Endothelial cell of umbilical vein (primary cell): Measurements from ENCODE around the gene BCL2. TPM values are rescaled to one million over a fixed set of nuclear protein-coding genes. Genes with fewer than 3 reads are reported as not detected.

Experiments used
- Bru-seq: library from RNA; stranded (reverse); fragments of 400-500 nt; gene quantifications from one replicate; lab custom pipeline; 2021; lab: Mats Ljungman, UMichigan
- BruChase-seq, 2 experiments: library from RNA; stranded (reverse); fragments of 400-500 nt; gene quantifications; one replicate each; lab custom pipeline; 2021; lab: Mats Ljungman, UMichigan
- BruUV-seq: library from RNA; stranded (reverse); fragments of 400-500 nt; replicated peaks from 2 replicates; lab custom pipeline; 2021; lab: Mats Ljungman, UMichigan
- CTCF ChIA-PET: fragments of 300-600, 350-600 bp; sonication (Branson Sonifier 250); formaldehyde crosslinking; loops from one replicate; lab custom pipeline; 2021; ENCODE audit warnings: antibody characterized with exemption, inconsistent platforms; lab: Charles Lee
- POLR2A ChIA-PET: fragments of 300-600, 350-600 bp; sonication (Branson Sonifier 250); formaldehyde crosslinking; loops from one replicate; lab custom pipeline; 2021; ENCODE audit warnings: antibody characterized with exemption, inconsistent platforms; lab: Charles Lee
- DNase-seq: peaks from one replicate; pipeline ENCODE4 v3.0.0-alpha.2; 2011; ENCODE audit warnings: low read depth, low spot score
- FAIRE-seq: peaks from 2 replicates; lab custom pipeline; 2011; peaks lifted over from hg19 to GRCh38; lab: Jason Lieb, UNC
- H2AFZ ChIP-seq: 2 replicates; pipeline ENCODE4 v1.6.0; 2012; ENCODE audit warnings: low read depth, low read length, control low read depth, inconsistent platforms
- H3K27ac ChIP-seq: 2 replicates; pipeline ENCODE4 v1.5.1; 2011; ENCODE audit warnings: low read depth, mild to moderate bottlenecking, control low read depth, low read length, moderate library complexity; ENCODE audit not compliant: insufficient read depth
- H3K27me3 ChIP-seq, 2 experiments: 2 replicates each; pipeline versions ENCODE4 v1.6.0 to v1.6.1; 2011; ENCODE audit warnings: low read length in 2 of 2, mixed read lengths in 1 of 2; ENCODE audit not compliant: control insufficient read depth in 2 of 2, insufficient read depth in 2 of 2
- H3K36me3 ChIP-seq, 2 experiments: 2 replicates in 1 of 2; 3 replicates in 1 of 2; pipeline ENCODE4 v1.5.1; 2011; ENCODE audit warnings: low read length in 2 of 2, mild to moderate bottlenecking in 1 of 2, moderate library complexity in 1 of 2; ENCODE audit not compliant: control insufficient read depth in 2 of 2, insufficient read depth in 2 of 2; ENCODE audit errors: extremely low read depth in 1 of 2
- H3K4me1 ChIP-seq: 3 replicates; pipeline ENCODE4 v1.5.1; 2011; ENCODE audit warnings: mild to moderate bottlenecking, low read length; ENCODE audit not compliant: control insufficient read depth, insufficient read depth; ENCODE audit errors: extremely low read depth
- H3K4me2 ChIP-seq: 2 replicates; pipeline ENCODE4 v1.6.1; 2011; ENCODE audit warnings: low read length, control low read depth, mixed read lengths; ENCODE audit not compliant: insufficient read depth
- H3K4me3 ChIP-seq, 3 experiments: fragments of 200-600 bp in 1 of 3; sonication (generic), shearing (Covaris generic) in 1 of 3; replicated peaks in 1 of 3; 2 replicates each; pipeline ENCODE4 v1.5.1; 2011 to 2016; ENCODE audit warnings: control low read depth in 3 of 3, low read length in 3 of 3, mild to moderate bottlenecking in 2 of 3, inconsistent platforms in 1 of 3, low read depth in 1 of 3, moderate library complexity in 1 of 3; ENCODE audit not compliant: insufficient read depth in 1 of 3
- H3K79me2 ChIP-seq: 2 replicates; pipeline ENCODE4 v1.6.0; 2012; ENCODE audit warnings: low read length, inconsistent platforms; ENCODE audit not compliant: control insufficient read depth, insufficient read depth
- H3K9ac ChIP-seq: replicated peaks from 2 replicates; pipeline ENCODE3; 2011; ENCODE audit warnings: low read length, control low read depth; ENCODE audit not compliant: insufficient read depth; ENCODE audit errors: extremely low read depth
- H3K9me1 ChIP-seq: replicated peaks from 3 replicates; pipeline ENCODE4 v1.6.0; 2011; ENCODE audit warnings: mild to moderate bottlenecking, low read length; ENCODE audit not compliant: control insufficient read depth, insufficient read depth; ENCODE audit errors: extremely low read depth
- H3K9me3 ChIP-seq: replicated peaks from 2 replicates; pipeline ENCODE4 v1.5.1; 2012; ENCODE audit warnings: low read length, inconsistent platforms; ENCODE audit not compliant: control insufficient read depth, insufficient read depth
- H4K20me1 ChIP-seq: replicated peaks from 2 replicates; pipeline ENCODE3; 2011; ENCODE audit warnings: mild to moderate bottlenecking, low read length; ENCODE audit not compliant: control insufficient read depth, insufficient read depth; ENCODE audit errors: extremely low read depth
- CTCF ChIP-seq, 2 donors: IDR thresholded peaks; 1 replicate in 1 of 2; 2 replicates in 1 of 2; pipeline ENCODE4 v1.5.1; 2011; ENCODE audit warnings: low read length in 2 of 2, mild to moderate bottlenecking in 2 of 2, moderate library complexity in 2 of 2, control low read depth in 1 of 2, inconsistent platforms in 1 of 2, low read depth in 1 of 2; ENCODE audit not compliant: insufficient read depth in 1 of 2; ENCODE audit errors: extremely low read depth in 1 of 2
- EZH2 ChIP-seq: IDR thresholded peaks from 2 replicates; pipeline ENCODE4 v1.6.1; 2012; ENCODE audit warnings: borderline replicate concordance, low read depth, mild to moderate bottlenecking, moderate library complexity, low read length, inconsistent platforms; ENCODE audit not compliant: severe bottlenecking
- FOS ChIP-seq: IDR thresholded peaks from 2 replicates; pipeline ENCODE4 v1.6.1; 2011; ENCODE audit warnings: mild to moderate bottlenecking, low read length, moderate library complexity, borderline replicate concordance; ENCODE audit not compliant: insufficient read depth
- GATA2 ChIP-seq: IDR thresholded peaks from 2 replicates; pipeline ENCODE4 v1.7.0; 2011; ENCODE audit warnings: low read depth, mild to moderate bottlenecking, moderate library complexity, mixed read lengths, low read length; ENCODE audit not compliant: insufficient read length, insufficient read depth
- JUN ChIP-seq: IDR thresholded peaks from 2 replicates; pipeline ENCODE4 v1.6.1; 2011; ENCODE audit warnings: borderline replicate concordance, low read depth; ENCODE audit not compliant: insufficient read length, insufficient read depth
- MAX ChIP-seq: IDR thresholded peaks from 2 replicates; pipeline ENCODE4 v1.6.1; 2011; ENCODE audit not compliant: insufficient read depth, insufficient read length
- MYC ChIP-seq: IDR thresholded peaks from one replicate; pipeline ENCODE4 v1.6.1; 2011; ENCODE audit warnings: mild to moderate bottlenecking, low read depth, low read length
- POLR2A ChIP-seq: IDR thresholded peaks from 2 replicates; pipeline ENCODE4 v1.6.1; 2012; ENCODE audit warnings: low read depth, mild to moderate bottlenecking, control low read depth, low read length
- POLR2AphosphoS5 ChIP-seq: IDR thresholded peaks from 2 replicates; pipeline ENCODE4 v1.6.1; 2012; ENCODE audit warnings: low read depth, mild to moderate bottlenecking, control low read depth, low read length, moderate library complexity; ENCODE audit not compliant: insufficient read depth
- dilution Hi-C: fragments of 300-500 bp; cut with MboI; formaldehyde crosslinking; loops from one replicate; pipeline ENCODE4 v1.15.0; 2019; ENCODE audit warnings: low sequenced_read_pairs; ENCODE audit not compliant: extremely low pct_ligation_motif_present
- intact Hi-C: fragments of 100-400 bp; cut with micrococcal nuclease; formaldehyde crosslinking; loops from one replicate; pipeline ENCODE4 v1.10.0; 2022
- long read RNA-seq: library from polyadenylated mRNA; stranded (forward); transcript quantifications from one replicate; pipeline ENCODE4 v2.0.0, GENCODE V29; 2021
- polyA minus RNA-seq, 3 experiments: library from RNA; depleted of rRNA, polyadenylated mRNA; stranded (reverse); fragments of >200 nt; gene quantifications; 1 replicate in 1 of 3; 2 replicates in 2 of 3; pipeline ENCODE4 v1.2.3, GENCODE V29; 2011
- polyA plus RNA-seq, 4 experiments: library from polyadenylated mRNA; depleted of rRNA in 3 of 4; stranded (reverse) in 3 of 4; unstranded in 1 of 4; fragments of >200 nt; gene quantifications; 2 replicates each; pipeline versions ENCODE4 v1.2.1 to v1.2.3, GENCODE V29; 2011 to 2012; ENCODE audit warnings: missing spikeins in 1 of 4
- total RNA-seq: library from RNA; stranded (reverse); gene quantifications from 2 replicates; pipeline ENCODE4 v1.2.3, GENCODE V29; 2021

The BCL2 gene
- total RNA-seq: 3.8 and 5.0 TPM in 2 replicates
- 0.35 and 0.45 TPM in 2 replicates for polyA plus RNA-seq
- 0.52 and 0.61 TPM in 2 replicates for polyA plus RNA-seq (2011; cell fraction: cytosol; rRNA removed)
- polyA plus RNA-seq (2011; cell fraction: nucleus; rRNA removed): 0.85 and 1.2 TPM in 2 replicates
- 0.63 and 0.94 TPM in 2 replicates for polyA plus RNA-seq (2012)
- polyA minus RNA-seq: 2.1 and 2.2 TPM in 2 replicates
- 4.8 TPM for polyA minus RNA-seq (2011; cell fraction: cytosol; rRNA and poly(A)+ RNA removed)
- polyA minus RNA-seq (2011; cell fraction: nucleus; rRNA and poly(A)+ RNA removed): 4.5 and 5.2 TPM in 2 replicates
- Bru-seq, nascent RNA: percentile 48 among the genes with signal in this experiment
- percentile 51 among the genes with signal in this experiment for BruChase-seq, experiment 1, labeled RNA remaining after a 6-hour chase
- percentile 61 among the genes with signal in this experiment for BruChase-seq, experiment 2, labeled RNA remaining after a 2-hour chase
- long read RNA-seq, full-length matches to known transcripts: 1 of 2 reads
- long read RNA-seq, partial matches to known transcripts: 0 of 2 reads
- long read RNA-seq, other reads (novel, unspliced or antisense): 1 of 2 reads

DNA sequence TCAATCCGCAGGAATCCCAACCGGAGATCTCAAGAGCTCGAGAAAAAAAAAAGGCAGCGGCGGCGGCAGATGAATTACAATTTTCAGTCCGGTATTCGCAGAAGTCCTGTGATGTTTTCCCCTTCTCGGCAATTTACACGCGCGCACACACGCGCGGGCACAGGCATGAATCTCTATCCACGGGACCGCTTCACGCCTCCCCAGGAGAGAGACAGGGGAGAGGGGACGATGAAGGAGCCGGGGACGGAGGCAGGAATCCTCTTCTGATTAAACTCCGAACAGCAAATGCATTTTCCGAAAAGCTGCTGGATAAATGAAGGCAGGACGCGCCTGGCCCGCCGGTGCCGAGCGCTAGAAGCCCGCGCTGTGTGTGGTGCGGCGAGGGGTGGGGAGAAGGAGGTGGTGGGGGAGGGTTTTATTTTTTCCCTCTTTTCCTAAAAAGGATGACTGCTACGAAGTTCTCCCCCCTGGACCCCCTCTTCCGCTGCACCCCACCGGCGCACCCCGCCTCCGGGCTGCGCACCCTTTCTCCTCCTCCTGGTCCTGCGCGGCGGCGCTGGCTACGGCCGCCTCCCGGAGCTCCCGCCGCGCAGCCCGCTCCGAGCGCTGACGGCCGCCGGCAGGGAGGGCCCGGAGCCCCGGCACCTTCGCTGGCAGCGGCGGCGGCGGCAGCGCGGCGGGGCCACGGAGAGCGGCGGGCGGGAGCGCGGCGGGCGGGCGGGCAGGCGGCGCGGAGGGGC lies at the start of gene BCL2:
Gene BCL2 (minus strand): TSS at position 387 of the 740 bp plus-strand sequence.
- FAIRE-seq (no peak), DNase-seq (peak; percentile 41)
- Histone ChIP-seq H3K4me1 (peaks cover 25% of the 10 kb centered on the region), H3K4me2 (peak within 1 kb of the TSS; percentile 93), H3K27me3 (peaks cover 0 to 9% of the 10 kb centered on the region in 2 experiments), H3K27ac (peak within 1 kb of the TSS; percentile 44), H2AFZ (peak within 1 kb of the TSS; percentile 81), H3K4me3 (peak within 1 kb of the TSS; percentile 54 to 84 (median 66)), H3K9me3 (no peaks in the 10 kb centered on the region), H3K36me3 (no peaks in the 10 kb centered on the region), H3K79me2 (no peaks in the 10 kb centered on the region), H3K9me1 (no peaks in the 10 kb centered on the region), H4K20me1 (no peaks in the 10 kb centered on the region), H3K9ac (peak within 1 kb of the TSS; percentile 80)
- no TSS peak for BruUV-seq
- intact Hi-C loops (loop anchor here (1.0 to 10.0 kb wide), 4 partner anchors 16 to 725 kb away; partner anchors contain the start of gene VPS4B), dilution Hi-C loops (no loop called here)
- ChIA-PET POLR2A (no interaction called here), CTCF (interaction anchor here (0.7 to 3.9 kb wide), 12 partner anchors 8 to 302 kb away, joined by 3 to 30 read pairs (median 4); no protein-coding TSS in a partner anchor)
- no peak for TF ChIP-seq EZH2
- TF ChIP-seq POLR2A: no peak
- TF ChIP-seq POLR2AphosphoS5: no peak
- TF ChIP-seq GATA2: no peak
- no peak for TF ChIP-seq JUN
- TF ChIP-seq MAX: no peak
- no peak for TF ChIP-seq FOS
- no peak for TF ChIP-seq MYC
- no peak for TF ChIP-seq CTCF (IDR thresholded peaks at IDR 0.05; ENCODE audit: extremely low read depth in 1 of 2, insufficient read depth in 1 of 2, low read depth in 1 of 2, low read length in 2 of 2)
